Activated T-cell treated with anti-CD3 and anti-CD28 coated beads, Interleukin-2, amount 50 U/mL, for 4 hours (primary cell): Measurements from ENCODE around the gene TRIM63. TPM values are rescaled to one million over a fixed set of nuclear protein-coding genes. Genes with fewer than 3 reads are reported as not detected.

ENCODE experiments used
- ATAC-seq, 2 donors: fragments of 200-7000 bp; cut with Tn5 transposase; one replicate each; pipeline ENCODE4 v1.10.0; 2021
- DNase-seq: peaks from one replicate; pipeline ENCODE4 v3.0.0-alpha.2; 2020
- H3K27me3 Mint-ChIP-seq: one replicate; pipeline ENCODE4 v1.8.0; 2021; ENCODE audit warnings: low read depth, mixed read lengths
- H3K36me3 Mint-ChIP-seq: one replicate; pipeline ENCODE4 v1.8.0; 2022; ENCODE audit warnings: mixed read lengths; ENCODE audit not compliant: insufficient read depth
- H3K4me1 Mint-ChIP-seq: one replicate; pipeline ENCODE4 v1.8.0; 2021; ENCODE audit warnings: low read depth, mixed read lengths
- H3K4me3 Mint-ChIP-seq: one replicate; pipeline ENCODE4 v1.8.0; 2021; ENCODE audit warnings: mild to moderate bottlenecking, moderate library complexity, mixed read lengths
- H3K9me3 Mint-ChIP-seq: one replicate; pipeline ENCODE4 v1.8.0; 2021; ENCODE audit warnings: mixed read lengths
- total RNA-seq, 3 donors: library from RNA; stranded (reverse); gene quantifications; one replicate each; pipeline ENCODE4 v1.2.1, GENCODE V29; 2021

Gene TRIM63
- total RNA-seq, 3 donors from 2014 or later, result not detected

- Mint-ChIP-seq H3K4me3 (no peak overlapping the region), H3K27me3 (peaks cover 3% of the 10 kb centered on the region), H3K36me3 (no peaks in the 10 kb centered on the region), H3K9me3 (no peaks in the 10 kb centered on the region), H3K4me1 (peaks cover 12% of the 10 kb centered on the region)
- DNase-seq (no peak), ATAC-seq (no peak)
Observed at GRCh38 chr1:26015358-26015757, 52.1 kb downstream of the TRIM63 start.

GRCh38 chr1:26014179-26014578 lies 53.3 kb downstream of the TRIM63 start:
- H3K36me3 Mint-ChIP-seq, result no peaks in the 10 kb centered on the region
- no peak overlapping the region for H3K4me3 Mint-ChIP-seq
- no peaks in the 10 kb centered on the region for H3K27me3 Mint-ChIP-seq
- H3K9me3 Mint-ChIP-seq, result no peaks in the 10 kb centered on the region
- no peak for ATAC-seq
- H3K4me1 Mint-ChIP-seq, result peaks cover 5% of the 10 kb centered on the region
- DNase-seq, result no peak

GRCh38 chr1:26012864-26013263 lies 54.6 kb downstream of the TRIM63 start:
- no peaks in the 10 kb centered on the region for H3K36me3 Mint-ChIP-seq
- H3K4me3 Mint-ChIP-seq, result no peak overlapping the region
- H3K4me1 Mint-ChIP-seq, result peaks cover 5% of the 10 kb centered on the region
- DNase-seq (no peak), ATAC-seq (no peak)
- H3K27me3 Mint-ChIP-seq, result no peaks in the 10 kb centered on the region
- no peaks in the 10 kb centered on the region for H3K9me3 Mint-ChIP-seq

GRCh38 chr1:26010825-26011224 lies 56.6 kb downstream of the TRIM63 start:
- DNase-seq, result no peak
- no peaks in the 10 kb centered on the region for H3K9me3 Mint-ChIP-seq
- H3K4me3 Mint-ChIP-seq, result no peak overlapping the region
- H3K36me3 Mint-ChIP-seq, result no peaks in the 10 kb centered on the region
- peaks cover 4% of the 10 kb centered on the region for H3K27me3 Mint-ChIP-seq
- H3K4me1 Mint-ChIP-seq, result no peaks in the 10 kb centered on the region
- ATAC-seq, result no peak

- DNase-seq (no peak), ATAC-seq (no peak)
- Mint-ChIP-seq H3K27me3 (peaks cover 6% of the 10 kb centered on the region), H3K9me3 (no peaks in the 10 kb centered on the region), H3K36me3 (no peaks in the 10 kb centered on the region), H3K4me1 (no peaks in the 10 kb centered on the region), H3K4me3 (no peak overlapping the region)
Observed at GRCh38 chr1:26009796-26010447, 57.5 kb downstream of the TRIM63 start.

GRCh38 chr1:26006710-26007109 lies 60.7 kb downstream of the TRIM63 start:
- no peaks in the 10 kb centered on the region for H3K36me3 Mint-ChIP-seq
- peaks cover 10% of the 10 kb centered on the region for H3K27me3 Mint-ChIP-seq
- no peak overlapping the region for H3K4me3 Mint-ChIP-seq
- H3K4me1 Mint-ChIP-seq, result no peaks in the 10 kb centered on the region
- no peak for DNase-seq
- ATAC-seq, result no peak
- no peaks in the 10 kb centered on the region for H3K9me3 Mint-ChIP-seq

- DNase-seq (no peak), ATAC-seq (no peak)
- H3K27me3 Mint-ChIP-seq, result peaks cover 10% of the 10 kb centered on the region
- H3K36me3 Mint-ChIP-seq, result no peaks in the 10 kb centered on the region
- no peaks in the 10 kb centered on the region for H3K4me1 Mint-ChIP-seq
- no peaks in the 10 kb centered on the region for H3K9me3 Mint-ChIP-seq
- no peak overlapping the region for H3K4me3 Mint-ChIP-seq
Observed at GRCh38 chr1:26005434-26006105, 61.9 kb downstream of the TRIM63 start.

GRCh38 chr1:26003756-26004155 lies 63.7 kb downstream of the TRIM63 start:
- no peaks in the 10 kb centered on the region for H3K9me3 Mint-ChIP-seq
- ATAC-seq, result no peak

GRCh38 chr1:26003262-26003661 lies 64.2 kb downstream of the TRIM63 start:
- Mint-ChIP-seq H3K36me3 (no peaks in the 10 kb centered on the region), H3K4me1 (peaks cover 3% of the 10 kb centered on the region), H3K9me3 (no peaks in the 10 kb centered on the region), H3K4me3 (no peak overlapping the region), H3K27me3 (peaks cover 10% of the 10 kb centered on the region)
- ATAC-seq, result no peak
- no peak for DNase-seq

More at GRCh38 chr1:26003756-26004155, 63.7 kb downstream of the TRIM63 start:
- Mint-ChIP-seq H3K36me3 (no peaks in the 10 kb centered on the region), H3K27me3 (peaks cover 10% of the 10 kb centered on the region), H3K4me1 (no peaks in the 10 kb centered on the region), H3K4me3 (no peak overlapping the region)
- no peak for DNase-seq

Other genes starting within 250 kb of the TRIM63 start
- gene MTFR1L, start 247.7 kb downstream of the TRIM63 start, total RNA-seq, result 10 to 100 TPM; 27.7 to 37.4 (median 35.5) TPM
- 1 to 10 TPM; 4.1 to 4.6 (median 4.5) TPM for gene AUNIP, start 208.2 kb downstream of the TRIM63 start, total RNA-seq
- gene PAQR7, start 191.9 kb downstream of the TRIM63 start, total RNA-seq, result 1 to 10 TPM; 4.5 to 7.5 (median 5.4) TPM
- gene STMN1, start 161.2 kb downstream of the TRIM63 start, total RNA-seq, result 10 to 100 TPM; 68.0 to 94.8 (median 80.0) TPM
- 10 to 100 TPM in 1 of 3 donors, 1 to 10 TPM in 2; 7.1 to 10.4 (median 8.3) TPM for gene PAFAH2, start 69.6 kb downstream of the TRIM63 start, total RNA-seq
- gene EXTL1, start 45.9 kb downstream of the TRIM63 start, total RNA-seq, result not detected
- not detected for gene SLC30A2, start 21.5 kb downstream of the TRIM63 start, total RNA-seq
- 10 to 100 TPM in 2 of 3 donors, 1 to 10 TPM in 1; 9.6 to 13.5 (median 12.2) TPM for gene PDIK1L, start 44.2 kb upstream of the TRIM63 start, total RNA-seq
- gene FAM110D, start 91.4 kb upstream of the TRIM63 start, total RNA-seq, result not detected
- gene C1orf232, start 101.3 kb upstream of the TRIM63 start, total RNA-seq, result not detected
- gene ZNF593, start 102.3 kb upstream of the TRIM63 start, total RNA-seq, result 100 to 1,000 TPM; 121 to 151 (median 139) TPM
- not detected for gene ZNF593OS, start 104.2 kb upstream of the TRIM63 start, total RNA-seq
- gene CNKSR1, start 109.9 kb upstream of the TRIM63 start, total RNA-seq, result 1 to 10 TPM; 4.3 to 6.1 (median 5.1) TPM
- gene CATSPER4, start 123.0 kb upstream of the TRIM63 start, total RNA-seq, result not detected
- gene CEP85, start 166.6 kb upstream of the TRIM63 start, total RNA-seq, result 10 to 100 TPM; 25.5 to 28.7 (median 25.7) TPM
- 100 to 1,000 TPM; 324 to 352 (median 326) TPM for gene SH3BGRL3, start 212.5 kb upstream of the TRIM63 start, total RNA-seq
- gene UBXN11, start 239.0 kb upstream of the TRIM63 start, total RNA-seq, result 10 to 100 TPM; 17.4 to 21.1 (median 19.9) TPM